DMS79 treated with DMSO at 0.1 percent for 48 hours (cell line): Measurements from ENCODE around the gene NLRP6.
"Not testable (repeated sequence)": the region's sequence is repeated elsewhere in the genome, so short reads cannot be mapped to it uniquely, and the experiment has no call there.

Experiments used
- DNase-seq: peaks from one replicate; lab custom pipeline; 2025; lab: John Stamatoyannopoulos, UW

NLRP6 gene

DNA sequence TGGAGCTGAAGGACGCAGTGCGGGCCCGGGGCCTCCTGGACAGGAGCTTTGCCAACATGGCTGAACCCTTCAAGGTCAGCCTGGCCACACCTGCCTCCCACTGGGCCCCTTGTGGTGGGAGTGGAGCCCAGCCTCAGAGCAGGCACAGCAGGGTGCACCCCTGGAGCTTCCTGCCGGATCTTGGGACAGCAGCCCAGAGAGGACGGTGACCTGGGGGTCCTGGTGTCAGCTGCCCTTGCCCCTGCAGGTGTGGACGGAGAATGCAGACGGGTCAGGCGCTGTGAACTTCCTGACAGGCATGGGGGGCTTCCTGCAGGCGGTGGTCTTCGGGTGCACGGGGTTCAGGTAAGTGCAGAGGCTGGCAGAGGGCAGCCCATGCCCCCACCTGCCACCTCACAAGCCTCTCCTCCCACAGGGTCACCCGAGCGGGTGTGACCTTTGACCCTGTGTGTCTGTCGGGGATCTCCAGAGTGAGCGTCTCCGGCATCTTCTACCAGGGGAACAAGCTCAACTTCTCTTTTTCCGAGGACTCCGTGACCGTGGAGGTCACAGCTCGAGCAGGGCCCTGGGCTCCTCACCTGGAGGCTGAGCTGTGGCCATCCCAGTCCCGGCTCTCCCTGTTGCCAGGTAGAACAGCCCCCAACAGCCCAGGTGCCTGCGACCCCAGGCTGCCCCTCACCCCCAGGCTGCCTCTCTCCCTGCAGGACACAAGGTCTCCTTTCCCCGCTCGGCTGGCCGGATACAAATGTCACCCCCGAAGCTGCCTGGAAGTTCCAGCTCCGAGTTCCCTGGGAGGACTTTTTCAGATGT, 15.8 kb downstream of the NLRP6 start:
- no peak for DNase-seq

DNA sequence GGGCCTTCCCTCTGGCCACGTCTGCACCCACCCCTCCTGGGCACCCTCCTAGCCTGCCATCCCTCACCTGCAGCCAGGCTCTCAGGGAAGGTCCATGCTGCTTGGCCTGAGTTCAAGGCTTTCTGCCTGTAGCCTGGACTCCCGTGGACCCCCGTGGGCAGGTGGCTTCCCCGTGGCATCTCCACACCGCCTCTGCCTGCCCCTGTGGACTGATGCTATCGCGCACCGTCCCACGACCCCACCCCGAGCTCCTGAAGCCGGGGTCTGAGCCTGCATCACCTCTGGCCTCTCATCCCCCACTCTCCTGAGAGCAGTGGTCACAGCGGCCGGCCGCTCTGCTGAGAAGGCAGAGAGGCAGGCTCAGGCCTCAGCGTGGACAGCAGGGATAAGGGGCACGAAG, 16.6 kb downstream of the NLRP6 start:
- DNase-seq: no peak

DNA sequence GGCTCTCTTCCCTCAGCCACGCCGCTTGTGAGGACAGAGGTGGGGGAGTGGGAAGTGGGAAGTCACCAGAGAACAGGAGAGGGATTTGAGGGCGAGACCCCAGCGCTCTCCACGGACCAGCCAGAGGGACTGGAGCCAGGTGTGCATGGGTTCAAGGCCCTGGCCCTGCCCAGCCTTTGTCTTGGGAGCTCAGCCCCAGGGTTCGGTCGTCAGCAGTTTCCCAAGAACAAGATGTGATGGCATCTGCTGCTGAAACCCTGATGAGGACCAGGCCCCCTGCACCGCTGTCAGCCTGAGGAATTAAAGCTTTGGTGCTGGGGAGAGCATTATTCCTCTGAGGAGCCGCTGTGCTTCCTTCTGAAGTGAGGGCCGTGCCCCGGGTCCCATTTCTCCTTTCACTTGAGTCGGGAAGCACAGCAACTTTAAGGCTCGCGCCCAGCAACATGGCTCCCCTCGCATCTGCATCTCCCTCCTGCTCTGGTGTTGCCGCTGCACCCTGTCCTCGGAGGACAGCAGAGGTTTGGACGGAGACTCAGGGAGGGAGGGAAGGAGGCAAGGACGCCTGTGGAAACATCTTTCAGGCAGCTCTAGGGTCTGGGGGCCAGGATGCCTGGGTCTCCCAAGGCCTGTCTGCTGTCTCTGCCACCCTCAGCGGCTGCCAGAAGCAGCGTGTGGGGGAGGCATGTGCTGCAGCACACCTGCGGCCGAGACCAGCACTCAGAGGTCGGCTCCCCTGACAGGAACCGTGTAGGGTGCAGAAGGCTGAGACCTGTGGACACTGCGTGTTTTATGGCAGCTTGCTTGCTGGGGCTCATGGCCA, 17.4 kb downstream of the NLRP6 start:
- DNase-seq: no peak

DNA sequence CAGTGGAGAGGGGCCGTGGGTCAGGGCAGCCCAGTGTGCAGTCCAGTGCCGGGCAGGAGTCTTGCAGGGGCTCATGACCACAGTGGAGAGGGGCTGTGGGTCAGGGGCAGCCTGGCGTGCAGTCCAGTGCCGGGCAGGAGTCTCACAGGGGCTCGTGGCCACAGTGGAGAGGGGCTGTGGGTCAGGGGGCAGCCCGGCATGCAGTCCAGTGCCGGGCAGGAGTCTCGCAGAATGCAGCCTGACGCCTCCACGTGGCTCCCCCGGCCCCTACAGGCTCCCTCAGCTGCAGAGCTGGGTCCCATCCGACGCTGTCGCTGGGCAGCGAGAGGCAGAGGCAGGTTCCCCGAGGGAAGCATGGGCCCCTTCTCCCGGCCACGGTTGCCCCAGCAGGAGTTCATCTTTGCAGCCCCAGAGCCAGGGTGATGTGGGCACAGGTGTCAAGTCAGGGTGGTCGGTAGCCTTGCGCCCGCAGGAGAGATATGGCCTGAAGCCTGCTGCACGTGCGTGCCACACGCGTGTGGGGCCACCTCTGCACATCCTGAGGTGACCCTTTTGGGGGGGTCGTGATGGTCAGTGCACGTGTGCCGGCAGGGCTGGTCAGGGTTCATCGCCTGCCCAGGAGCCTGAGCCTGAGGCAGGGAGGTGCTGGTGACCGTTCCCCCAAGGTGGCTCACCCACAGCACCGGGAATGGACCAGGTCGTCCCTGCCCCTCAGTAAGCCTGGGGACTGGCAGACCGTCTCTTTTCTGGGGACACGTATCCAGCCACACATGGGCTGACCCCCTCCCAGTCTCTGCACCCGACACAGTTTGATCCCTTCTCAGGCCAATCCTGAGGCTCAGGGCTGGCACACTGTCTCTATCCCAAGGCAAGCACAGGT, 18.2 kb downstream of the NLRP6 start:
- no peak for DNase-seq

DNA sequence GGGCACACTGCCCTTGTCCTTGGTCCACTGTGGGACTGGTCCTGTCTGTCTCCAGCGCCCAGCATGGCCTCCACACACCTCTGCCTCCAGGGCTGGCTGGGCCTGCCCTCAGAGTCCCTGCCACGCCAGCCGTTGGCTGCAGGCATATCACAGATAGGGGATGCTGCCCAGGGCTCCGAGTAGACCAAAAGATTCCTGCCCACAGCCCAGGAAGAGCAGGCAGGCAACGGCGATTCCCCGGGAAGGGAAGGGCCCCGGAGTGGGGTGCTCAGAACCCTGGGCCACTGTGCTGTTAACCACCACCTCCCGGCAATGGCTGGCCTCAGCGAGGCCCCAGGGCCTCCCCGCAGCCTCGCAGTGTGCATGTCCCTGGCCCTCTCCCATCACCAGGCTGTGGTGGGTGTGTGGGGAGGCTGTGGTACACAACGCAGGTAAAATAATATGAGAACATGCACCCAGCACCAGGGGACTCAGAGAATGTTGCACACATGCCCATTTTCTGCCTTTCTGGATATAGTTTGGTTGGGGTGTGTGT, 18.9 kb downstream of the NLRP6 start:
- no peak for DNase-seq

DNA sequence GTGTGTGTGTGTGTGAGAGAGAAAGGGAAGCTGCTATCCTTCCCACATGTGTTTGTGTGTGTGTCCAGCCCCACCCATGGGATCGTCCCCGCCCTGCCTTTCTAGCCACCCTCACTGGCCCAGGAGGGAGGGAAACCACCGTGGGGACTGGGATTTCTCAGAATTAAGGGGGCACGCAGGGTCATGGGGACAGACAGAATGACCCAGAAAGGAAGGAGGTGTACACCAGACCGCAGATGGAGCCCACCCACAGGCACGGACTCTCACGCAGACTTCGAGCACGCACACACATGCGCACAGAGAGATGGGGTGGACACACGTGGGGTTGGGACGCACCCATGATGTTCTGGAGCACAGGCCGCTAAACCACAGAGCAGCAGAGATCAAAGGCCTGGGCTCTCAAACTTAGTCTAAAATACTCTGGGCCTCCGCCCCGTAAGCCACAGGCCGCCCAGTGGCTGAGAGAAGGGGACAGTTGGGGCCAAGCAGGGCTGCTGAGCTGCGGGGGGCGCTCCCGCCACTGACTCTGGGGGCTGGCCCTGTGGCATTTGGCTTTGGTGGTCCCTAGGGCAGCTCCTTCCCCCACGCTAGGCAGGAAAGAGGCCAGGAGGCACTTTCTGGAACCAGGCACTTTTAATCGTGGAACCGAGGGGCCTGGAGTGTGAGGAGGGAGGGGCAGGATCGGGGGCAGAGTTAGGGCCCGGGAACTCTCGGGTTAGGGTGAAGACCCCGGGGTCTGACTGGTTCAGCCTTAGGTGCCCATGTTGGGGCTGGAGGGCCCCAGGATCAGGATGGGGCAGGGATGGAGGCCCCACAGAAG, 19.6 kb downstream of the NLRP6 start:
- DNase-seq: no peak

DNA sequence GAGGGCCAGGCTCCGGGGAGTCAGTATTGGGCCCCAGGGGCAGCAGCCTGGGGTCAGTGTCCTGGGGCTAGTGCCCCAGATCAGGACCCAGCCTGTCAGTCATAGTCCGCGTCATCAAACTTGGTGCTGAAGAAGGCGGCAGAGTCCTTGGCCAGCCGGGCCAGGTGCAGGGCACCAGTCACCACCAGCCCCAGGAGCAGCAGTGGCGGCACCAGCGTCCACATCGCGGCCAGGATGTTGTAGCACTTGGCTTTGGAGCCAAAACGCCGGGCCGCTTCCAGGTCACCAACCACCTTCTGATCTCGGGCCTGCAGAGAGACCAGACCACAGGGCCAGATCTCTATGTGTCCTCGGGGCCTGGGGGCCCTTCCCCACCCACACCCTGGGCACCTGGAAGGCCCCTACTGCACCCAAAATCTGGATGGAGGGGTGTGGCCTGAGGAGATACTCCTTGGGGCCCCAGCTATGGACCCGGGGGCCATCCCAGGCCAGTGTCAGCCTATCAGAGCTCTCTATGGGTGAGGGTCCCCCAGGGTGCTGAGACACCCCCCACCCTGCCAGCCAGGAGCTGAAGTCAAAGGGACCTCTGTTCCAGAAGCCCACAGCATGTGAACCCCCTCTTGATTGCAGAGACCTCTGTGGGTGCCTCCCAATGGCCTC, 20.3 kb downstream of the NLRP6 start:
- no peak for DNase-seq

DNA sequence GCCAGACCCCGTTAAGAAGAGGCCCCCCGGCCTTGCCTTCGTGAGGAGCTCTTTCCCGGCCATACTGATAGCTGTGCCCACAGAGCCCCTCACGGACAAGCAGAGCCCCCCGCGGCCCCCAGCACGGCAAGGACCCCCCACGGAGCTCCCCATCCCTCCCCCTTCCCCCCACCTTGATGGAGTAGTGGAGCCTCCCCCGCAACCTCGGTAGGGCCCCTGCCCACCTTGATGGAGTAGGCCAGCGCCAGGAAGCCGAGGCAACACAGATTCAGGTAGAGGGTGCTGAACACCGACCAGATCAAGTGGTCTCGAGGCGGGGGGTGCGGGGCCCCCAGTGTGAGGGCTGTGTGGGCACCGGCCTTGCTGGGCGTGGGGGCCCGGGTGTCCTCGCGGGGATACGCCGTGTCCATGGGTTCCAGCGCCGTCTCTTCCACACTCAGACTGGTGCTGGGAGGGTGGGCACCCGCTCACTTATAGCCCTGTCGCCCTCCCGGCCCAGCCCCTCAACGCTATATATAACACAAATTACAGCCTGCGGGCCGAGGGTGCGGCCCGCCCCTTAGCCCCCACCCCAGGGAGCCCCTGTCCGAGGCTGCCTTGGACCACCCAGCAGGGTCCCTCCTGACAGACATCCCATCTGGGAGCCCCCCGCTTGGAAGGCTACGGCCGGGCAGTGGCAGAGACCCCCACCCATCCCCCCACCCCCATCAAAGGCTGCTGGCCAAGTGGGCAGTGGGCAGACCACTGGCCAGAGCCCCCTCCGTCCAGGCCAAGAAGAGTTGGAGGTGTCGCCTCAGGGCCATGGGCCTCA, 21.1 kb downstream of the NLRP6 start, which contains the start of gene IFITM5:
Gene IFITM5, minus strand, starts transcription at position 446 of the 811 bp plus-strand sequence. Its CDS starts 36 bp downstream, at position 410.
- no peak for DNase-seq

DNA sequence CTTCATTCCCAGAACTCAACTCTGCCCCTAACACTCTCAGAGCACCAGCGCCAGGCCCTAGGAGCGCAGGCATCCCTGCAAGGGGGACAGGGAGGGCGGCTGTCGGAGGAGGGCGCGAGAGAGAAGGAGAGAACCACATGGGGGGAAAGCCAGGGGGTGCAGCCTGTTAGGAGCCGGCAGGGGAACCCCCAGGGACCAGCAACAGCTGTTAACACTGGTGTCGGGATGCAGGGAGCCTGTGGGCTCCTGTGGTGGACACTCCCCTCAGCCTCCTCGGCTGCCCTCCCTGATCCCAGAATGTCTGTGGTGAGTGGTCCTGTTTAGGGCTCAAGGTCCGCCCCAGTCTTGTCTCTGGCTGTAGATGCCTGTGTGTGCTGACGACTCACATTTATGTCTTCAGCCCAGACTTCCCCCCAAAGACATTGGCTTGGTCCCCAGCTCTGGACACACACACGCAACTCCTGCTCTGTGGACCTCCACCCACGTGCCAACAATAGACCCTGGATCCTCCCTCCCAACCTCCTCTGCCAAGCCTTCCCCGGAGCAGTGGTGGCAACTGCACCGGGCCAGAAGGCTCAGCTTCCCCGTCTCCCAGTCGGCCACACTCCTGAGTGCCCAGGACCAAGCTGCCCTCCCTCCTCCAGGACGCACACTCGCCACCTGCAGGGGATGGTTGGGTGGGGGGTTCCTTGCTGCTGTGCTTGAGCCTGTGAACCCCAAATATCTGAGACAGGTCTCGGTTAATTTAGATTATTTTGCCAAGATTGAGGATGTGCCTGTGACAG, 21.9 kb downstream of the NLRP6 start:
- no peak for DNase-seq

DNA sequence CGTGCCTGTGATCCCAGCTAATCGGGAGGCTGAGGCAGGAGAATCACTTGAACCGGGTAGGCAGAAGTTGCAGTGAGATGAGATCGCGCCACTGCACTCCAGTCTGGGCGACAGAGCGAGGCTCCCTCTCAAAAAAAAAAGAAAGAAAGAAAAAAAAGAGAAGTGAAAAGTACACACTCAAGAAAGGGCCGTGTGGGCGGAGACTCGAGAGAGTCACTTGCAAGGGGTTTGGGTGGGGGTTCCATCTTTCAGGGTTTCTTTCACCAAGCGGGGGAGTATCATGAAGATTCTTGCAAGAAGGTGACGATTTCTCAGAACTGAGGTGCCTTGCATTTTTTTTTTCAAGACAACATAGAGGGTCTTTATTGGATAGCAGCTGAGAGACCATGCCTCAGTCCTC, 25.2 kb downstream of the NLRP6 start:
- no peak for DNase-seq

DNA sequence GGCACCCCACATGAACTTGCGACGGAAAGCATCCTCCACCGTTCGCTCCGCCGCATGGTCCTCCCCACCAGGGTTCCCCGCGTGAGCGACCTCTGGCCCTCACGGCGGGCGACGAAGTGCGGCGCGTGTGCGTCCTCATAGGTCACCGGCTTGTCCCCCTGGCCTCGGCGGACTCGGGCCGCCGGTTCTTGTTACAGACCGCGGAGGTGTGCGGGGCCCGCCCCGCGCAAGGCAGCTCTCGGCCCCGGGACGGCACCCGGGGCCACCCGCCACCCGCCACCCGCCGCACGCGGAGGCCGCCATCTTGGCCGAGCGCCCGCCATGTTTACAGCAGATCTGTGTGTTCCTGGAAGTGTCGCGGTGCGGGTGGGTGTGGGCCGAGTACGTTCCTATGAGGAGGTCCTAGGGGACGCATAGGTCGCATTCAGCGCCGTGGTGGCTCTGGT, 25.9 kb downstream of the NLRP6 start:
- DNase-seq: no peak

DNA sequence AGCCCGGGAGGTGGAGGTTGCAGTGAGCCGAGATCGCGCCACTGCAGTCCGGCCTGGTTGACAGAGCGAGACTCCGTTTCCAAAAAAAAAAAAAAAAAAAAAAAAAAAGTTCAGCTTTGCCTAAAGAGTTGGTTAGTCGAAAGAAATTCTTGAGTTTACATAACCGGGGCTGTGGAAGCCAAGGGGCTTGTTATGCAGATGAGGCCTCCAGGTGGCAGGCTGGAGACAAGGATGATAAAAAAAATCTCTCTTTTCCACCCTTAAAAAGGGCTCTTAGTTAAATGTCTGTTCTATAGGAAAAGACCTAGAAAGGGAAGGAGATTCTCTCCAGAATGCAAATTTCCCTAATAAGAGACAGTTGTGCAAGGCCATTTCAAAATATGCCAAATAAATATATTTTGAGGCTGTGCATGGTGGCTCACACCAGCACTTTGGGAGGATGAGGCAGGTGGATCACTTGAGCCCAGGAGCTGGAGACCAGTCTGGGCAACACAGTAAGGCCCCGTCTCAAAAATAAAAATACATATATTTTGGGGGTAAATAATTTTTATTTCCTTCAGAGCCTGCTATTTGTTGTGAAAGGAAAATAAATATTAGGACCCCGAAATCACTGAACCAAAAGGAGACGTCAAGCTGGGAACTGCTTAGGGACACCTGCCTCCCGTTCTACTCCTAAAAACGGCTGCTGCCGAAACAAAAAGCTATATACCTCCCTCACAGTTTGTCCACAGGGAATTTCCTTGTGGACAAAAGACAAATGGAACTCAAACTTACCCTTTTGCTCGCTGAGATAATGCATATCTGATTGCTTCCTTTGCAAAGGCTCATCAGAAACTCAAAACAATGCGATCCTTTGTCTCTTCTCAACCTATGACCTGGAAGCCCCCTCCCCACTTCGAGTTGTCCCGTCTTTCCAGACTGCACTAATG, 27.0 kb downstream of the NLRP6 start:
- no peak for DNase-seq

DNA sequence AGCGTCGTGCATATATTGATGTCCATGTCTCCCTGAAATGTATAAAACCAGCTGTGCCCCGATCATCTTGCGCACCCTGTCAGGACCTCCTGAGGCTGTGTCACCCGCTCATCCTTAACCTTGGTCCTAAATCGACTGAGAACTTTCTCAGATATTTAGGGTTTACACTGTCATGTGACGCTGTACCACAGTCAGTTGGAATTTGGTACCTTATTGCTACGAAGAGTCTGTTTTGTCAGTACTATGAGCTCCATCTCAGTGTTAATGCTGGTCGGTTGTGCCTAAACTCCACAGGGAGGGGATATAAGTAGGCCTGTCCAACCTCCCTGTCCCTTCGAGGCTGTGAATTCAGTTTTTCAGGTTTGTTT, 27.6 kb downstream of the NLRP6 start:
- no peak for DNase-seq

DNA sequence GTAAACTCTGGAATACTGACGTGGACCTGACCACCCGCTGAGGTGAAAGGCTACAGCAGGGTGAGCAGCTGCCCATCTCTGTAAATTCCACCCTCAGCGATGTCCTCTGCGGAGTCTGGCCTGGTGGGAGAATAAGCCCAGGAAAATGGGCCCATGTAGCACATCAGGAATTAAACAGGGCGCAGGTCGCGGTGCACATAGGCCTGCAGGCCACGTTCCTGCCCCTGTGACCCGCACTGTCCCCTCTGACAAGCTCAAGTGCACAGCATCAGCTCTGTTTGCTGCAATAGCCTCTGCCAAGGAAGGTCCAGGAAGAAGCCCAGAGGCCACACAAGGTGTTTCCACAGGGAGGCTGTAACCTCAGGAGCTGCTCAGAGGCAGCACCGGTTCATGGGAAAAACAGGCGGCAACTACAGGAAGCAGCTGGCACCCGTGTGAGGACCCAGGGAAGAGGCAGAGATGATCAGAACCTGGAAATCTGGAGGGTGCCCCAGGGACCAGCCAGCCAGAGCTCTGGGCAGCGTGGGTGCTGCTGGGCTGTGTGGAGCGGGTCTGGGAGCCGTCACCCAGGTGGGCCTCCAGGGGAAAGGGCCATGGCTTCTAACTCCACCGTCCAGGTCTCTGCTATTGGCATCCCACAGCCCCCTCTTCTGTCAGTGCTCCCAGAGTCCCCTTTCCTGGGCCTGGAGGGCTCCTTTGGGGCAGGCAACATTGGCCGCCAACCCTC, 28.6 kb downstream of the NLRP6 start:
- no peak for DNase-seq

DNA sequence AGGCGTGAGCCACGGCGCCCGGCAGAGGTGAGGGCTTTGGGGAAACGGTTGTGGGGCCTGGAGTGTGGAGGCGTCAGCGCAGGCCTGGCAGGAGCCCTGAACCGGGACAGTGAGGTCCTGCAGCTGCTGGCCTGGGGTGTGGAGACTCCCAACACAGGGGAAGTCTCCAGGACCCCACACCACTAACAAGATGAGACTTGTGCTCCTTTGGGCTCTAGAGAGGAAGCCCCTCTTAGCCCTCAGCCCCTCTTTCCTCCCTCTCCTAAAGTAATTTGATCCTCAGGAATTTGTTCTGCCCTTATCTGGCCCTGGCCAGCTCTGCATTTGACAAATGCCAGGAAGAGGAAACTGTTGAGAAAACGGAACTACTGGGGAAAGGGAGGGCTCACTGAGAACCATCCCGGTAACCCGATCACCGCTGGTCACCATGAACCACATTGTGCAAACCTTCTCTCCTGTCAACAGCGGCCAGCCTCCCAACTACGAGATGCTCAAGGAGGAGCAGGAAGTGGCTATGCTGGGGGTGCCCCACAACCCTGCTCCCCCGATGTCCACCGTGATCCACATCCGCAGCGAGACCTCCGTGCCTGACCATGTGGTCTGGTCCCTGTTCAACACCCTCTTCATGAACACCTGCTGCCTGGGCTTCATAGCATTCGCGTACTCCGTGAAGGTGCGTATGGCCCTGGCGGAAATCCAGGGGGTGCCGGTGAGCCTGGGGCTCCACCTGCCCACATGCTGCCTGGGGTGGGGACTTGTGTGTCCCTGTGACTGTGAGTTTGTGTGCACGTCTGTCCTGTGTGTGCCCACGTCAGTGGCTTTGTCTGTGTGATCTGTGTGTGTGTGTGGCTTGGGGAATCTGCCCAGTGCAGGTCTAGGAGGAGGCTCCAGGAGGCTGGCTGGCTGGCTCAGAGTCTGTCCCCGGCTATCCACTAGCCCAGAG, 29.8 kb downstream of the NLRP6 start, which contains the start of gene IFITM2:
Gene IFITM2, plus strand, starts transcription at position 51 of the 943 bp plus-strand sequence. Its CDS starts 377 bp downstream, at position 428.
- not testable (repeated sequence) for DNase-seq
